Measurements from ENCODE around the gene GALNT18. TPM values are rescaled to one million over a fixed set of nuclear protein-coding genes. Genes with fewer than 3 reads are reported as not detected.

Gene GALNT18
- total RNA-seq, 1 donor from 2014 or later = 24.4 TPM

DNA sequence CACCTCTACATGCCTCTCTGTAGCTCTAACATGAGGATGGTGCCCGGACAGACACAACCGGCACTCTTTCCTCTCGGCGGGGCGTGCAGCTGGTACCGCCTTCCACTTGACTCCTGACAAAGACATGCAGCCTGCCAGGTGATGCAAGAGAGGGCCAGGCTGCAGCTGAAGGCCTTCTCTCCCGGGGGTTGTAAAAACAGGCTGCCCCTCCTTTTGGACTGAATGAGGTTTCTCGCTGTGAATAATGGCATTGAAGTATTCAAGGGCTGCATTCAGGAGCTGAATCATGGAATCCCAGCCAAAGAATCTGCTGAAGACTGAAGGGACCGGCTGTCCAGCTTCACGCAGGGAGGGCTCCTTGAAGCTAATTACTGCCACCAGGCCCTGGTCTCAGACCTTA lies 110.9 kb downstream of the GALNT18 start:
- Histone ChIP-seq H3K9me3 (replicated peaks) (no peaks in the 10 kb centered on the region), H3K27me3 (ENCODE audit: low read depth) (no peaks in the 10 kb centered on the region), H3K27ac (replicated peaks) (peak overlapping the region; percentile 78), H3K4me1 (peaks cover 65% of the 10 kb centered on the region), H3K36me3 (no peaks in the 10 kb centered on the region), H3K4me3 (no peak overlapping the region)
- TF ChIP-seq, protein P1, sequence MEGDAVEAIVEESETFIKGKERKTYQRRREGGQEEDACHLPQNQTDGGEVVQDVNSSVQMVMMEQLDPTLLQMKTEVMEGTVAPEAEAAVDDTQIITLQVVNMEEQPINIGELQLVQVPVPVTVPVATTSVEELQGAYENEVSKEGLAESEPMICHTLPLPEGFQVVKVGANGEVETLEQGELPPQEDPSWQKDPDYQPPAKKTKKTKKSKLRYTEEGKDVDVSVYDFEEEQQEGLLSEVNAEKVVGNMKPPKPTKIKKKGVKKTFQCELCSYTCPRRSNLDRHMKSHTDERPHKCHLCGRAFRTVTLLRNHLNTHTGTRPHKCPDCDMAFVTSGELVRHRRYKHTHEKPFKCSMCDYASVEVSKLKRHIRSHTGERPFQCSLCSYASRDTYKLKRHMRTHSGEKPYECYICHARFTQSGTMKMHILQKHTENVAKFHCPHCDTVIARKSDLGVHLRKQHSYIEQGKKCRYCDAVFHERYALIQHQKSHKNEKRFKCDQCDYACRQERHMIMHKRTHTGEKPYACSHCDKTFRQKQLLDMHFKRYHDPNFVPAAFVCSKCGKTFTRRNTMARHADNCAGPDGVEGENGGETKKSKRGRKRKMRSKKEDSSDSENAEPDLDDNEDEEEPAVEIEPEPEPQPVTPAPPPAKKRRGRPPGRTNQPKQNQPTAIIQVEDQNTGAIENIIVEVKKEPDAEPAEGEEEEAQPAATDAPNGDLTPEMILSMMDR (IDR thresholded peaks at IDR 0.05; ENCODE audit: borderline replicate concordance) = no peak
- intact Hi-C loops (cut with micrococcal nuclease) = no loop called here
- DNase-seq = peak; percentile 36

DNA sequence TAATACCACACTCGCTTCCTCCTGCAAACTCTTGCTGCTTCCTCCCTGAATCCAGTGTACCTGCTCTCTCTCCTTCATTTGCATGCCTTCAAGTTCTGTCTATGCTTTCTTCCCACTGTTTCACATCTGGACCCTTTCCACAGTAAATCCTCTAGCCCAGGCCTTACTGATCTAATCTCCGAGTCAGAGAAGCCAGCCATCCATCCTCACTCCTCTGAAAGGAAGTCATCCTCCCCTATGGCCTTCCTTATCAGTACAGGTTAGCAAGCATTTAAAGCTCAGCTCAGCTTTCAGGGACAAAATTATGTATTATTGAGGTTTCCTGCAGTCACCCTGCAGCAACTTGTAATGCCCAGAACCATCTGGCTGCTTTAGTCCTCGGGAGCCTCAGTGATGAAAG lies 116.1 kb downstream of the GALNT18 start:
- no peaks in the 10 kb centered on the region for H3K9me3 ChIP-seq (replicated peaks)
- DNase-seq = no peak
- no peak overlapping the region for H3K27ac ChIP-seq (replicated peaks)
- no peak overlapping the region for H3K4me3 ChIP-seq
- peaks cover 42% of the 10 kb centered on the region for H3K4me1 ChIP-seq
- no peaks in the 10 kb centered on the region for H3K27me3 ChIP-seq (ENCODE audit: low read depth)
- TF ChIP-seq, protein P1 (IDR thresholded peaks at IDR 0.05; ENCODE audit: borderline replicate concordance) = no peak
- intact Hi-C loops (cut with micrococcal nuclease) = no loop called here
- H3K36me3 ChIP-seq = no peaks in the 10 kb centered on the region

DNA sequence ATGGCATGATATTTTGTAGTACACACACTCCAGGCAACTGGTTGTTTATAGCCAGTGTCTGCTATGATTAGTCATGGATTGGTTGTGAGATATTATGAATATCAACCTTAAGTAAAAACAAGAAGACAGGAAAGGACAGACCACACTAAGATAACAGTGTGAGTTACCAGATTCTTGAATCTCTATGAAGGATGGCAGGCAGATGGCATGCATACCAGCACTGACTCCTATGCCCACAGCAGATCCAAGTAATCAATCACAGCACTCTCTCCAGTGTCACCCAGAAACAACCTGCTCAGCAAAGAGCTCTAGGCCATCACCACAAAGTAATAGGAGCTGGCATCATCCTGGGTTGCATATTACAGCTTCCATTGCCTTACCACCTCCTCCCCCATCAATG lies 116.6 kb downstream of the GALNT18 start:
- TF ChIP-seq, protein P1 (IDR thresholded peaks at IDR 0.05; ENCODE audit: borderline replicate concordance) = no peak
- intact Hi-C loops (cut with micrococcal nuclease) = no loop called here

DNA sequence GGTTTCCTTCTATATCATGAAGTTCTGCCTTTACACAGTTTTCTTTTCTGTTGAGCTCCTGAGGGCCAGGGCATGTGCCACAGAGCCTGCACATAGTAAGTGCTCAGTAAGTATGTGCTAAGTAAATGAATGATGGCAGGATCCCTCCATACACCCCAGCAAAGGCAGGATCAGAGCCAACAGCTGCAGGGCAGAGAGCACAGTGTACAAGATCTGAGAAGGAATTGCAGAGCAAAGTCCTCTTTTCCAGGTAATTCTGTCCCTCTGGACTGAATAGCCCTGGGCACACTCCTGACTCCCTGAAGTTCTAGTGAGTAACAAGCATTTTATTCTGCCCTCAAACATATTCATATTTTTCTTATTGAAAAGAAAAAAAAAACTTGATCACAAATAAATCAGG lies 117.7 kb downstream of the GALNT18 start:
- H3K36me3 ChIP-seq = no peaks in the 10 kb centered on the region
- TF ChIP-seq, protein P1 (IDR thresholded peaks at IDR 0.05; ENCODE audit: borderline replicate concordance) = no peak
- H3K27me3 ChIP-seq (ENCODE audit: low read depth) = no peaks in the 10 kb centered on the region

More for the DNA sequence above, 116.6 kb downstream of the GALNT18 start:
- Histone ChIP-seq H3K27me3 (ENCODE audit: low read depth) (no peaks in the 10 kb centered on the region), H3K36me3 (no peaks in the 10 kb centered on the region), H3K27ac (replicated peaks) (no peak overlapping the region), H3K4me3 (no peak overlapping the region), H3K9me3 (replicated peaks) (no peaks in the 10 kb centered on the region), H3K4me1 (peaks cover 42% of the 10 kb centered on the region)
- DNase-seq = no peak

DNA sequence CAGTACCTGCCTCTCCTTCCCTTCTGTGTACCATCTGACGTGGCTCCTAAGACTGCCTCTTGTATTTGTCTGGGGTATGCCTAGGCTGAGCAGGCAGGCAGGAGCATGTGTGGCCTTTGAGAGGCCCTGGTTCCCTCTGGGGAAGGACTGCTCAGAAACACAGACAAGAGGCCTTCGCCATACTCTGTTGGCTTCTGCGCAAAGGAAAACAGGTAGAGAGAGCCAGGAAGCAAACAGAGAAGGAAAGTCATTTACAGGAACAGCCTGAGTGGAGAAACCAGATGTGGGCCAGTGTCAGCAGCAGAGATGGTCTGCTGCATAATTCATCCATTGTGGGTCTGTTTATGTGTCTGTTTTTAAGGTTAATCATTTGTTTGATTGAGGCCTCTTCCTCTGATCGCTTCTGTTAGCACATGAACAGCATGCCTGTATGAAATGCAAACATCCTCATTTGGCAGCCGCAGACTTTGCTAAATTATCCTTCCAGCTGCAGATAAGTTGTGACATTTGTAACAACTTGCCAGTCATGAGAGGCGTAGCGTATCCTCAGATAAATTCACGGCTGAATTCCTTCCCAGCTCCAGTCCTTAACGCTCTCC lies 119.4 kb downstream of the GALNT18 start:
- no peak overlapping the region for H3K4me3 ChIP-seq
- H3K9me3 ChIP-seq (replicated peaks) = no peaks in the 10 kb centered on the region
- H3K27me3 ChIP-seq (ENCODE audit: low read depth) = no peaks in the 10 kb centered on the region
- no peaks in the 10 kb centered on the region for H3K36me3 ChIP-seq
- TF ChIP-seq, protein P1 (IDR thresholded peaks at IDR 0.05; ENCODE audit: borderline replicate concordance) = no peak
- DNase-seq = no peak
- peaks cover 59% of the 10 kb centered on the region for H3K4me1 ChIP-seq
- H3K27ac ChIP-seq (replicated peaks) = peak overlapping the region; percentile 47
- intact Hi-C loops (cut with micrococcal nuclease) = no loop called here

More for the DNA sequence above, 117.7 kb downstream of the GALNT18 start:
- Histone ChIP-seq H3K4me1 (peaks cover 43% of the 10 kb centered on the region), H3K4me3 (no peak overlapping the region), H3K9me3 (replicated peaks) (no peaks in the 10 kb centered on the region), H3K27ac (replicated peaks) (no peak overlapping the region)
- no peak for DNase-seq
- intact Hi-C loops (cut with micrococcal nuclease) = no loop called here
